SJCRH30 (cell line): ENCODE results near the gene S1PR5. TPM values are rescaled to one million over a fixed set of nuclear protein-coding genes. Genes with fewer than 3 reads are reported as not detected.

Experiments
- DNase-seq, 2 experiments: peaks; one replicate each; pipeline ENCODE4 v3.0.0-alpha.2; 2015 to 2020
- H3K27ac ChIP-seq: fragments of 250-450 bp; sonication (Bioruptor Pico); 2 replicates; pipeline ENCODE4 v1.5.1; 2020; ENCODE audit warnings: mild to moderate bottlenecking, moderate library complexity
- H3K27me3 ChIP-seq: fragments of 250-450 bp; sonication (Bioruptor Pico); 2 replicates; pipeline ENCODE4 v1.5.1; 2020; ENCODE audit warnings: mild to moderate bottlenecking, moderate library complexity
- H3K36me3 ChIP-seq: fragments of 250-450 bp; sonication (Bioruptor Pico); 2 replicates; pipeline ENCODE4 v1.5.1; 2020; ENCODE audit warnings: mild to moderate bottlenecking, moderate library complexity
- H3K4me1 ChIP-seq: fragments of 250-450 bp; sonication (Bioruptor Pico); 2 replicates; pipeline ENCODE4 v1.5.1; 2020; ENCODE audit warnings: mild to moderate bottlenecking, moderate library complexity
- H3K4me3 ChIP-seq: fragments of 250-450 bp; sonication (Bioruptor Pico); 2 replicates; pipeline ENCODE4 v1.5.1; 2020; ENCODE audit warnings: mild to moderate bottlenecking, moderate library complexity
- H3K9me3 ChIP-seq: fragments of 250-450 bp; sonication (Bioruptor Pico); replicated peaks from 2 replicates; pipeline ENCODE4 v1.5.1; 2020; ENCODE audit warnings: mild to moderate bottlenecking, moderate library complexity
- total RNA-seq: library from RNA; depleted of rRNA; stranded (reverse); fragments of >200 nt; shearing (Covaris generic); gene quantifications from 2 replicates; pipeline ENCODE4 v1.2.3, GENCODE V29; 2014; rRNA removed

The S1PR5 gene, protein sequence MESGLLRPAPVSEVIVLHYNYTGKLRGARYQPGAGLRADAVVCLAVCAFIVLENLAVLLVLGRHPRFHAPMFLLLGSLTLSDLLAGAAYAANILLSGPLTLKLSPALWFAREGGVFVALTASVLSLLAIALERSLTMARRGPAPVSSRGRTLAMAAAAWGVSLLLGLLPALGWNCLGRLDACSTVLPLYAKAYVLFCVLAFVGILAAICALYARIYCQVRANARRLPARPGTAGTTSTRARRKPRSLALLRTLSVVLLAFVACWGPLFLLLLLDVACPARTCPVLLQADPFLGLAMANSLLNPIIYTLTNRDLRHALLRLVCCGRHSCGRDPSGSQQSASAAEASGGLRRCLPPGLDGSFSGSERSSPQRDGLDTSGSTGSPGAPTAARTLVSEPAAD
- total RNA-seq: 2.4 and 2.6 TPM in 2 replicates

DNA sequence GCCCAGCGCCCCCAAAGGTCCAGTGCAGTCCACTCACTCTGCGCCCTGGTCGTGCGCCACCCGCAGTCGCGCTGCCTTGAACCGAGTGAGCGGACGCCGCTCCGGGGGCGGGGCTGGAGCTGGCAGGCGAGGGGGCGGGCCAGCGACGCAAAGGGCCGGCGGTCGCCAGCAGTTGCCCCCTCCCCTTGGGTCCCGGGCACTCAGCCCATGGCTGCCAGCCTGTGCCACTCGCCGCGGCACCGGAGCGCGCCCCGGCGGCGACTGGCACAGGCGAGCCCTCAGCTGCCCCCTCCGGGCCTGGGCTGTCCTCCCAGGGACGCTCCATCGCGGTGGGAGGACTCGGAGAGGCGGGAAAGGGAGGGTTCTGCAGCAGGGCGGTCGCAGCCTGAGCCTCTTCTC lies at the start of gene S1PR5:
Gene S1PR5 (minus strand): TSS at position 87 of the 399 bp plus-strand sequence. CDS start 2,436 bp downstream, outside the sequence.
- peak; percentile 33 to 34 for DNase-seq

GRCh38 chr19:10566658-10567410 lies 49.6 kb upstream of the S1PR5 start:
- H3K27me3 ChIP-seq: no peaks in the 10 kb centered on the region
- H3K4me3 ChIP-seq: peak overlapping the region; percentile 87
- H3K27ac ChIP-seq: no peak overlapping the region
- peaks cover 15% of the 10 kb centered on the region for H3K4me1 ChIP-seq
- no peaks in the 10 kb centered on the region for H3K9me3 ChIP-seq
- DNase-seq: no peak
- H3K36me3 ChIP-seq: peaks cover 7% of the 10 kb centered on the region; the same call in 1 of the 2 replicates

More for the DNA sequence above, at the start of gene S1PR5:
- Histone ChIP-seq H3K36me3 (no peaks in the 10 kb centered on the region), H3K4me1 (peaks cover 3% of the 10 kb centered on the region; the same call in 1 of the 2 replicates), H3K4me3 (peak within 1 kb of the TSS; percentile 58), H3K27ac (no peak within 1 kb of the TSS), H3K27me3 (peaks cover 14% of the 10 kb centered on the region), H3K9me3 (no peaks in the 10 kb centered on the region)

GRCh38 chr19:10566408-10566657 lies 49.1 kb upstream of the S1PR5 start:
- peaks cover 15% of the 10 kb centered on the region for H3K4me1 ChIP-seq
- no peak for DNase-seq
- H3K27me3 ChIP-seq: no peaks in the 10 kb centered on the region

DNA sequence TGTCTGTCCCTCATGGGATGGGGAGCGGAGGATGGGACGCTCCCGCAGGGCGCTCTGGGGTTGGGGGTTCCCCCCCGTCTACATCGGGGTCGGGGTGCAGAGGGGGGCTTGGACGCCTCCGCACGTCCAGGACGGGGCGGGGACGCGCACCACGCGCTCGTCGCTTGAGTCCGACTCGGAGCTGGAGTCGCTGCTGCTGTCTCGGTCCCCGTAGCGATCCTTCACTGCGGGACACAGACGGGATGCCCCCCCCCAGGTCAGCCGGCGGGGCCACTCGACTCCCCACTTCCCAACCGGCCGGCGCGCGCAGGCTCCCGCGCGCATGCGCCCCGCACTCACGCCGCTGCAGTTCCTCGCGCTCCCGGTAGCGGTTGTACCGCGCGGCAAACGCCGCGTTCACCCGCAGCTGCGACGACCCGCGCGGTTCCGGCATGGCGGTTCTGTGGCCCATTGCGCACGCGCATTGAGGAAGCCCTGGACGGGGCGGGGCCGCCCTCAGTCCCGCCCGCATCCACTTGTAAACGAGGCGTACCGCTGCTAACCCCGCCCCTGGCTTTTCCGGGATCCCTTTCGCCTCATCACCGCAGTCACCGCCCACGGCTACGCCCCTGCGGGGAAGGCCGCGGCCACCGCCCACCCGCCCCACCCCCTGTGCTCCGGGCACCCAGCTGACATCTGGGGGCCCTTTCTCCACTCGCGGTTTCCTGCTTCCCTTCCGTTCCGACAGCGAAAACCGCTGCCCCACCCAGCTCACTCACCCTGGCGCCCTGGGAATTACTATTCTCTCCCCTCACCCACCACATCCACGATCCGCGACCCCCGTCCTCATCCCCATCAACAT lies 48.5 kb upstream of the S1PR5 start, which contains the start of gene KRI1:
Gene KRI1 (minus strand): TSS at position 444 of the 841 bp plus-strand sequence. CDS start 11 bp downstream, at position 433.
- no peaks in the 10 kb centered on the region for H3K27me3 ChIP-seq
- peaks cover 9% of the 10 kb centered on the region for H3K36me3 ChIP-seq
- H3K9me3 ChIP-seq: no peaks in the 10 kb centered on the region
- H3K4me3 ChIP-seq: peak within 1 kb of the TSS; percentile 87
- H3K4me1 ChIP-seq: peaks cover 15% of the 10 kb centered on the region
- H3K27ac ChIP-seq: peak within 1 kb of the TSS; percentile 65
- DNase-seq: peak; percentile 98 to 99

More at GRCh38 chr19:10566408-10566657, 49.1 kb upstream of the S1PR5 start:
- Histone ChIP-seq H3K36me3 (peaks cover 7% of the 10 kb centered on the region; the same call in 1 of the 2 replicates), H3K27ac (no peak overlapping the region; the same call in 1 of the 2 replicates), H3K9me3 (no peaks in the 10 kb centered on the region), H3K4me3 (peak overlapping the region; percentile 87)

GRCh38 chr19:10565028-10565566 lies 47.9 kb upstream of the S1PR5 start:
- Histone ChIP-seq H3K4me3 (peak overlapping the region; percentile 87), H3K36me3 (peaks cover 15% of the 10 kb centered on the region), H3K4me1 (peaks cover 15% of the 10 kb centered on the region), H3K27me3 (no peaks in the 10 kb centered on the region), H3K27ac (peak overlapping the region; percentile 65), H3K9me3 (no peaks in the 10 kb centered on the region)
- peak; percentile 47 to 65 for DNase-seq

DNA sequence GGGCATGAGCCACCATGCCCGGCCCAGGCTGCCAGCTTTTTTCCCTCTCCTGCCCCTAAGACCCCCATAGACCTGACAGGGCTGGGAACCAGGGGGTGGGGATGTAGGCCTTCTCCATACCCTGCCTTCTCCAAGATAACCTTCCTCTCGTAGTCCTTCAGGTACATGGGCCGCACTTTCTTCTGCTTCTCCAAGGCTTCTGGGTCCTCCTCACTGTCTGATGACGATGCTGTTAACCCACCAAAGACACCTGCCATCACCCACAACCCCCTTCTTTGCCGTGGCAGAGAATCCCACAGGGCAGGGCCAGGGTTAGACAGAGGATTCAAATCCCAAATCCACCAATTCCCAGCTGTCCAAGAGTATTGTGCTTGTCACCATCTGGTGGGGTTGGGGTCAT lies 45.4 kb upstream of the S1PR5 start:
- H3K9me3 ChIP-seq: no peaks in the 10 kb centered on the region
- no peaks in the 10 kb centered on the region for H3K27me3 ChIP-seq
- peaks cover 12% of the 10 kb centered on the region for H3K4me1 ChIP-seq
- H3K27ac ChIP-seq: no peak overlapping the region
- H3K36me3 ChIP-seq: peaks cover 19% of the 10 kb centered on the region
- no peak for DNase-seq
- no peak overlapping the region for H3K4me3 ChIP-seq

DNA sequence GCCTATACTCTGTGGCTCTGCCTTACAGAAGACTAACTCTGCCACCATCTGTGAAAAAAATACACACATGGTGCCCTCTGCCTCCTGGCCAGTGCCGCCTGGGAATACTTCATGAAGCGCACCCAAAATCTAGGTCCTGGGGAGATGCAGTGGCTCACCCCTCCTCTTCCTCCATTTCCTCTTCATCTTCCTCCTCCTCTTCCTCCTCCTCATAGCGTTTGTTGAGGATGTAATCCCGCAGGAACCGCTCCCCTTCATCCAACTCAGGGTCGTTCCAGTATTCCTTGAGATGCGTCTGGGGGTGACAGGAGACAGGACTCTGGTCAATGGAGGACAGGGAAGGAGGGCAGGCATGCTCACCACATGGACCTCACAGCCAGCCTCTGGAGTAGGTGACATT lies 42.9 kb upstream of the S1PR5 start:
- peaks cover 6% of the 10 kb centered on the region; the same call in 1 of the 2 replicates for H3K4me1 ChIP-seq
- DNase-seq: no peak
- H3K27ac ChIP-seq: no peak overlapping the region
- no peaks in the 10 kb centered on the region for H3K27me3 ChIP-seq
- H3K9me3 ChIP-seq: no peaks in the 10 kb centered on the region
- H3K36me3 ChIP-seq: peaks cover 31% of the 10 kb centered on the region
- no peak overlapping the region for H3K4me3 ChIP-seq

- Histone ChIP-seq H3K9me3 (no peaks in the 10 kb centered on the region), H3K27ac (no peak overlapping the region), H3K4me1 (no peaks in the 10 kb centered on the region), H3K4me3 (no peak overlapping the region), H3K27me3 (no peaks in the 10 kb centered on the region), H3K36me3 (peaks cover 45% of the 10 kb centered on the region)
- no peak for DNase-seq
Observed at GRCh38 chr19:10557603-10558197, 40.5 kb upstream of the S1PR5 start.

DNA sequence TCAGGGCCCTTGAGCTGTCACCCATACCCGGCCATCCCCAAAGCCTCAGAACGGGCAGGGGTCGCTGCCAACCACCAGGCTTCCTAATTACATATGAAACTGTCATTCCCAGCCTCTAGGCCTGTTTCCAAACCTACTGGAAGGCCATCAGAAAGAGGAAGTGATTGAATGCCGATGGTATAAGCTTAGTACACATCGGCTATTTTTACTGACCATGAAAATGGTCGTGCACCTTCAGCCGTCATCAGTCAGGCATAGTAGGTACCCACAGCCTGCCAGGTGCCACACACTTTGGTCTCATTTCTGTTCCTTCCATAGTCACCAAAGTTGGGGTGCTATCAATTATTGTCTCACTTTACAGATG lies 38.3 kb upstream of the S1PR5 start:
- no peaks in the 10 kb centered on the region for H3K27me3 ChIP-seq
- peaks cover 46% of the 10 kb centered on the region for H3K36me3 ChIP-seq
- DNase-seq: no peak
- H3K9me3 ChIP-seq: no peaks in the 10 kb centered on the region
- H3K4me3 ChIP-seq: no peak overlapping the region
- no peak overlapping the region for H3K27ac ChIP-seq
- no peaks in the 10 kb centered on the region for H3K4me1 ChIP-seq

DNA sequence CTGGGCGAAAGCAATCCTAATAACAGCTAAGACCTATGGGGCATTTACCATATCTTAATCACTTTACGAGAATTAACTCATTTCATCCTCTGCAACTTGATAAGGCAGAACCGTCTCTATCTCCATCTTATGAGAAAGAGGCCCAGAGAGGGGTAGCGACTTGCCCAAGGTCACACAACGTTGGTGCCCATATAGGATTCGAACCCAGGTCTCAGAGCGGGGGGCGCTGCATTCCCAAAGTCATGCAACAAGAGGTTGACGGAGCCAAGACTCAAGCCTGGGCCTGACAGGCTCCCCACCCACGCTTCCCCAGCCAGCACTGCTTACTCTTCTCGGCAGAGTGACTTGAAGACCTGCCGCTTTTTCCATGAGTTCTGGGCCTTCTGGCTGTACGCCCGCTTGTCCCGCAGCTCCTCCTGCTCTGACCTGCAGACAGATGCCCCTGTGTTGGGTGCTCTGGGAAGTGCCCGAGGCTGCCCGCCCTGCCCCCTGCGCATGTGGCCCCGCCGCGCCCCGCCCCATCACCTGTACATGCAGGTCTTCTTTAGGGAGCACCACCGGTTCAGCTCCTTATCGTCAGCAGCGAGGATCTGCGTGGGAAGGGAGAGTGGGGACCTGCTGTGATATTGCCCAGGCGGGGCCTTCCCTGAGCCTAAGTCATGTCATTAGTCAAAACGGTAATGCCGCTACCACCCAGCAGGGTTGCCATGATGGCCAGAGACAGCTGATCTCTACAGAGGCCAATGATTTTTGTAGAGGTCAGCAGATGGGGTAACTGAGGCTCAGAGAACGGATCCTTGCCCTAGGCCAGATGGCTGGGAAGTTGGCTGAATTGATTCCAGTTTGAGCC lies 37.7 kb upstream of the S1PR5 start:
- Histone ChIP-seq H3K9me3 (no peaks in the 10 kb centered on the region), H3K4me3 (no peak overlapping the region), H3K36me3 (peaks cover 41% of the 10 kb centered on the region), H3K27me3 (no peaks in the 10 kb centered on the region), H3K27ac (no peak overlapping the region), H3K4me1 (no peaks in the 10 kb centered on the region)
- peak in 1 of 2 experiments; percentile 33 for DNase-seq

DNA sequence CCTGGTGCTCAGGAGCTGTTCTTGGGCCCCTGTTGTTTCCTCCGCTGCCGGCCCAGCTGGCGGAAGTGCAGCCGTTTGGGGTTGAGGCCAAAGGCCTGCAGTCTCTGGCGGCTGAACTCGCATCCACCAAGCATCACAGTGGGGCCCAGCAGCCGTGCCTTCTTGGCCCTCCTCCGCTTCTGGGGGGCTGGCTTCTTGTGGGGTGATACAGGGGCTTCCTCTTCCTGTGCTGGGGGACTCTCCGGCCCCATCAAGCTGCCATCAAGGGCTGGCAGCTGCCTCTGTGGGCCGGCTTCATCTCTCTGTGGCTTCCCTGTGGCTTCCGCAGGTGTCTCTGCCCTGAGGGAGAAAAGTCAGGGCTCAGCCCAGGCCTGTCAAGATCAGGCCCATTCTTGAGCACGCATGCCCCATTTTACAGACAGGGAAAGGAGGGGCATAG lies 36.7 kb upstream of the S1PR5 start:
- Histone ChIP-seq H3K27ac (no peak overlapping the region), H3K36me3 (peaks cover 41% of the 10 kb centered on the region), H3K27me3 (no peaks in the 10 kb centered on the region), H3K9me3 (no peaks in the 10 kb centered on the region), H3K4me3 (no peak overlapping the region), H3K4me1 (no peaks in the 10 kb centered on the region)
- DNase-seq: no peak

DNA sequence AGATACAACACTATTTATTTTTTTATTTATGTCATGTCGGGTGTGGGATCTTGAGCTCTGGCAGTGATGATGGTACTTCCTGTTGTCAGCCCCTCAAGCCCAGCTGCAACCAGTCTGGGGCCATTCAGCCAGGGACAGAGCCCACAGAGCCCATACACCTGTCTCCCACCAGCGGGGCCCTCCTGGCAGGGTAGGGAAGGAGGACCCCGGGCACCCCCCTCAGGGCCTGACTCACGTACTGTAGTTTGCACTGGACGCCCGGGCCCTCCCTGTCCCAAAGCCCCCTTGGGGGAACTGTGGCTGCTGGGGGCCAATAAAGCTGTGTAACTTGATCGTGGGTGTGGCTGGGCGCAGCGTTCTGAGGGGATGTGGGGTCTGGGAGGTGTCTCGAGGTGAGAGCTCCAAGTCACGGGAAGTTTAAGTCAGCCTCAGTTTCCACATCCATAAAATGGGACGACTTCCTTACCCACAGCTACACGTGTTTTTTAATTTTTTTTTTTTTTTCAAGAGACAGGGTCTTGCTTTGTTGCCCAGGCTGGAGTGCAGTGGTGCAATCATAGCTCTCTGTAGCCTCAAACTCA lies 35.9 kb upstream of the S1PR5 start:
- Histone ChIP-seq H3K27me3 (no peaks in the 10 kb centered on the region), H3K36me3 (peaks cover 41% of the 10 kb centered on the region), H3K4me3 (no peak overlapping the region), H3K9me3 (no peaks in the 10 kb centered on the region), H3K4me1 (no peaks in the 10 kb centered on the region), H3K27ac (no peak overlapping the region)
- DNase-seq: no peak

GRCh38 chr19:10552510-10553053 lies 35.3 kb upstream of the S1PR5 start:
- H3K9me3 ChIP-seq: no peaks in the 10 kb centered on the region
- peaks cover 41% of the 10 kb centered on the region for H3K36me3 ChIP-seq
- no peak overlapping the region for H3K4me3 ChIP-seq
- no peak overlapping the region for H3K27ac ChIP-seq
- DNase-seq: peak; percentile 55 to 64
- H3K27me3 ChIP-seq: no peaks in the 10 kb centered on the region
- no peaks in the 10 kb centered on the region for H3K4me1 ChIP-seq
